GM03348 (cell line): Measurements from ENCODE around the gene RERE.

Experiments
- DNase-seq: peaks from one replicate; pipeline ENCODE4 v3.0.0; 2012; ENCODE audit warnings: low spot score

RERE gene

GRCh38 chr1:8363186-8363766, 454.2 kb downstream of the RERE start:
- DNase-seq = no peak

GRCh38 chr1:8362701-8363101, 454.7 kb downstream of the RERE start:
- DNase-seq = no peak

GRCh38 chr1:8361198-8361849, 456.1 kb downstream of the RERE start:
- no peak for DNase-seq

GRCh38 chr1:8360493-8361197, 456.8 kb downstream of the RERE start:
- DNase-seq = no peak

DNA sequence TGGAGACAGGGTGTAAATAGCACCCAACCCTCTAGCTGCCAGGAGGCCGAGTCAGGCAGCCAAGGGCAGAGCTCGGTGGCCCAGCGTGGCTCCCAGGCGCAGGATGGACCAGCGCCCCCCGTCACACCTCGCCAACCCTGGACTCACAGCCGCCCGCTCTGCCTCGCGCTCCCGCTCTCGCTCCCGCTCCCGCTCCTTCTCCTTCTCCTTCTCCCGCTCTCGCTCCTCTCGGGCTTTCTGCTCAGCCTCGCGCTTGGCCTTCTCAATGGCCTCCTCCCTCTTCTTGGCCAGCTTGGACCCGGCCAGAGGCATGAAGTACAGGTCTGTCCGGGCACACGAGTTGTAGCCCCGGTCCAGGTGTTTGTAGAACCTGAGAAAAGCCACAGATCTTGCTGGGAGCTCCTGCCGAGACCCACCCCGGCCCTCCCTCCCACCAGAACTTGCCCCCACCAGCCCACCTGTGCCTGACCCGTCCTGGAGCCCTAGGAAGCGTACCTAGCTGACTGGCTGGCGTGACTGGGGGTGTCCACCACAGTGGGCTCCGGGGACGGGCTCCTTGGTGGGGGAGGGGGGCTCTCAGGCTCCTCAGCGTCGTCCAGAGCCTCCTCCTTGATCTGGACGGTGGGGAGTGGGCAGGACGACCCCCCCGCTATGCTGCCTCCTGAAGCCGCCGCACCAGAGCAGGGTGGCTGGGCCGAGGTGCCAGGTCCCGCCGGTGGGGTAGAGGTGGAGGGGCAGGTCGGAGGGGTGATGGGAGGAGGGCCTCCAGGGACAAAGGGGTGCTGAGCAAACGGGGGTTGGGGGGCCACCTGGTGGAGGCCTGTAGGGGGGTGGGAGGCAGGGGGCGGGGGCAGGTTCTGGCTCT, 457.6 kb downstream of the RERE start:
- DNase-seq = no peak

GRCh38 chr1:8358897-8359616, 458.4 kb downstream of the RERE start:
- DNase-seq = no peak

- no peak for DNase-seq
Measured at GRCh38 chr1:8358241-8358896, 459.1 kb downstream of the RERE start.

DNA sequence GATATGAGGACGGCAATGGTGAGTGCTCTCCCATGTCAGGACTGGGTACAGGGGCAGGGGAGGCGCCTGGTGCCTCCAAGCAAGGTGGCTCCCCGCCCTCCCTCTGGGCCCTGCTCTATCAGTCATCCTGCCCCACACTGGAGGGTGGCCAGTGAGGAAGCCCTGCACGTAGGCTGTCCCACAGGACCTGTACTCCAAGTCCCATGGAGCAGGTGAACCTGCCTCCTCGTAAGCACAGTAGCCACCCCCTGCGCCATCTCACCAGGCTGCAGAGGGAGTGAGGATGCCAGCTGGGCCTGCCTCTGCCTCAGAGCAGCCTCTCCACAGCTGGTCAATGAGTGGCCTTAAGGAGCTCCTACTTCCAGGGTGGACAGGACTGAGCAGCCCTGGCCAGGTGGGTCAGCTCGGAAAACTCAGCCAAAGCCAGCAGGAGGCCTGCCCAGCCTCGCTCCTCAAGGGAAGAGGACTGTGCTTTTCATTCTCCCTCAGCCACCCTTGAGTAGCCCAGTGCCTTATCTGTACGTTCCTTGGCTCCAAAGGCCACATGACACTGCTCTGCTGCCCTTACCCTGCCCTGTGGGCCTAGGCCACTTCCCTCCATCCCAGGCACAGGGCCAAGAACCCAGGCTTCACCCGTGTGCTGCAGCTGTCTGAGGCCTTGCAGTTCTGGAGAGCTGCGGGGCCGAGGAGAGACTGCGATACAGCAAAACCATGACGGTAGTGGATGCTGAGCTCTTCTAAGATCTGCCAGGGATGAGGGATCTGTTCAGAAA, 459.9 kb downstream of the RERE start:
- DNase-seq = no peak

GRCh38 chr1:8356256-8357209, 460.9 kb downstream of the RERE start:
- no peak for DNase-seq

GRCh38 chr1:8355439-8356255, 461.8 kb downstream of the RERE start:
- no peak for DNase-seq

DNA sequence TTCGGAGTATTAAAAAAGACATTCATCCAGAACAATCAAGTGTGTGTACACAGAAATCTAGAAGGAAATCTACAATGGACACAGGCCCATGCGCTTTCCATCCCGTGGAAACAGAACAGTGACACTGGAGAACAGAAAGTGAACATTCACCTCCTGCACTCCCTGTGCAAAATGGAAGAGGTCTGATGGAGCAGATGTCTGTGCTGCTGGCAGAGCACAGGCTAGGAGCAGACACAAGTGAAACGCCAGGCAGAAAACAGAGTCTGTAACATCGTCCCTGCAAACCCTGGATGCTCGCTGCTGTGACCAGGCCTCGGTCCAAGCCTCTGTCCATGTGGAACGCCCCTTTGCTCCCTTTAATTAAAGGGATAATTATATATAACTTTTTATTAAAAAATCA, 463.4 kb downstream of the RERE start:
- no peak for DNase-seq

- DNase-seq = no peak
Measured at GRCh38 chr1:8352886-8353785, 464.3 kb downstream of the RERE start.

DNA sequence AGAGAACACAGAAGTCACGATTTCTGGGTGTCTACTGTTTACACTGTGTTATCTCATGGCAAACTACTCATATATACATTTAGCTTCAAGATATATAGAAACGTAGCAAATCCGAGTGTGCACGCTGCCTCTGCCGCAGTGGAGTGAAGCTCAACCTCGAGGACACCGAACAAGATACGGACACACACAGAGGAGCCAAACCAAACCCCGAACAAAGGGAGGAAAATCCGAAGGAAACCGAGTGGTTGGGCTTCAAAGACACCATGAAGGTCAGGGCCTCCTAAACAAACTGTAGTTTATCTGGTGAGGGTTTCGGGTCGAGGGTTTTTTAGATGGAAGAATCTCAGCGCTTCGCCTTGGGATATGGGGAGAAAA, 465.0 kb downstream of the RERE start:
- no peak for DNase-seq

DNA sequence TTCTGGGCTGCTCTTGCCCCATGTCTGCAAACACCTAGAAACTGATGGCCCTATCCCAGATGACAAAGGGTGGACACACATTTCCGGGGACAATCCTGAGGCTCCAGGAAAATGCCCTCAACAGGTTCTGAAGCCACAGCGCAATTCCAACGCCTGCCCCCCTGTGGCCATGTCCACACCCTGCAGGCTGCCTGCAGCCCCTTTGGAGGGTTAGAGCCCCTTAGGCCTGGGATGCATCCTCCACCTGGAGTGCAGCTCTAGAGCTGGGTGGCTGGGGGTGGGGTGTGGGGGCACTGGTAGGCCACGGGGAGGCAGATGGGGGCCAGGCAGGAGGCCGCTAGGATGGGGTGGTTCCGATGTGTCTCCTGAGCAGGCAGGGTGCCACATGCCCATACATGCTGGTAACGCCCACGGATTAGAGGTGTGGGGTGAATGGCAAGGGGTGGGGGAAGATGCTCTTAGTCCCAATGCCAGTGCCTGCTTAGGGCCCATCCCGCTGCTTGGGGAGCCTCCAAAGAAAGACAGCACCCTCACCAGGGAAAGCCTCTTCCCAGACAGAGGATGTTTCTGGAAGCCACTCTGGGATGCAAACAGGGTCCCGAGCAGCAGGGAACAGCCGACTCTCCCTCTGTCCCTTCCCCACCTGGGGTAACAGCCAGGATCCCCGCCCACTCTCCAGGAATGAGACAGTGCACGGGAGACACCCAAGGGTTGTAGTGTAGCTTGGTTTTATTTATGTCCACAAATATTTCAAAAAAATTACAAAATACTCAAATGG, 465.6 kb downstream of the RERE start:
- peak; percentile 56 for DNase-seq

- DNase-seq = no peak
Measured at GRCh38 chr1:8350914-8351684, 466.3 kb downstream of the RERE start.

DNA sequence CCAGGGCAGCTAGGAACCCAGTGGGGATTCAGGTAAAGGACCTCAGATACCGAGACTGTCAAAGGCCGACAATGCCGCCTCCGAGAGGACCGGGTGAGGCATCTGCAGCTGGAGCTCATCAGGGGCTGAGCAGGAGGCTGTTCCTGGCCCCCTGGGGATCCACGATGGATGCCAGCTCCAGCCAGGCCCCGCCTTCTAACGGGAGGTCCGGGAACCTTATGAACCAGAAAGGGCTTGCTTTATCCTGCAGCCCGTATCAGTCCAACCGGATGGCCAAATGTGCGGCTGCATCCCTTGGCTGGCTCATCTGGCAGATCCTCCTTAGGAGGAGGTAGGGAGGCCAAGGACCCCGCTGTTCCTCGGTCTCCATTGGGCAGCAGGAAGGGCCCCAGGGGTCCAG, 467.5 kb downstream of the RERE start:
- DNase-seq = peak; percentile 57
